Coronary artery (tissue), 2 donors: ENCODE measurements around the gene KCNJ15.

ENCODE experiments used
- DNase-seq: peaks from one replicate; pipeline ENCODE4 v3.0.0-alpha.2; 2017; ENCODE audit warnings: low spot score
- H3K27ac ChIP-seq, 2 donors: fragments of 200-600 bp; sonication (generic); one replicate each; pipeline ENCODE4 v1.5.1; 2016 to 2019
- H3K4me3 ChIP-seq: fragments of 200-600 bp; sonication (generic); 2 replicates; pipeline ENCODE4 v1.5.1; 2016; ENCODE audit warnings: mild to moderate bottlenecking, moderate library complexity
- CTCF ChIP-seq: fragments of 200-600 bp; sonication (generic); IDR thresholded peaks from one replicate; pipeline ENCODE4 v1.5.1; 2019; ENCODE audit warnings: antibody characterized with exemption

KCNJ15 gene

DNA sequence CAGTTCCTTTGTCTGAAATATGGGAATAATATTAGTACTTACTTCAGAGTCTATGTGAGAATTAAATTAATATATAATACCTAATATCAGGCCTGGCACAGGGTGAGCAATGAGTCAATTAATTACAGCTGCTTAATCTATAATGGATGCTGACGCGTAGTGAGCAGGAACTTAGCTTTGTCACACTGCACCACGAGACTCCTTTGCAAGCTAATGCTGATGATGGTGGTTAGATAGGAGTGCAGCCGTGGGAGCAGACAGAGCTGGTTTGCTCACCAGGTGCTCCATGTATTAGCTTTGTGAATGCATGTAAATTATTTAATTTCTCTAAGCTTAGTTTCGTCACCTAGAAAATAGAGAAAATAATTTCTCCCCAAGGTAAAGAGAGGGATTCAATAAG lies 35.1 kb downstream of the KCNJ15 start:
- no peak for TF ChIP-seq CTCF
- H3K4me3 ChIP-seq, result no peak overlapping the region
- no peak for DNase-seq
- H3K27ac ChIP-seq, result no peak overlapping the region

DNA sequence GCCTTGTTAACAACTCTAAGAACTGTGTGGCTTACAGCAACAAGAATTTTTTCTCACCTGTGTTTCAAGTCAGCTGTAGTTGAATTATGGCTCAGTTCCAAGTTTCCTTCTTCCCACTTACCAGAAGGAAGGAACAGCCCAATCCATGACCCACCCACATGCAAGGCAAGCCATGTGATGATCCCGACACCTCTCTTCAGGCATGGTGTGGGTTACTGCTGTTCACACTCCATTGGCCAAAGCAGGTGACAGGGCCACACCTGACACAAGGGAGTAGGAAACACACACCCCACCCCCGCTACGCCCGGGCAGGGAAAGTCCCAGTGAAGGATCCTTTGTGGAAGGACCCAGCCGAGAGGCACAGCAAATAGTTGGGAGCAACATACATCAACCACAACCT lies 36.3 kb downstream of the KCNJ15 start:
- no peak for TF ChIP-seq CTCF
- Histone ChIP-seq H3K27ac (no peak overlapping the region), H3K4me3 (no peak overlapping the region)
- DNase-seq, result no peak

DNA sequence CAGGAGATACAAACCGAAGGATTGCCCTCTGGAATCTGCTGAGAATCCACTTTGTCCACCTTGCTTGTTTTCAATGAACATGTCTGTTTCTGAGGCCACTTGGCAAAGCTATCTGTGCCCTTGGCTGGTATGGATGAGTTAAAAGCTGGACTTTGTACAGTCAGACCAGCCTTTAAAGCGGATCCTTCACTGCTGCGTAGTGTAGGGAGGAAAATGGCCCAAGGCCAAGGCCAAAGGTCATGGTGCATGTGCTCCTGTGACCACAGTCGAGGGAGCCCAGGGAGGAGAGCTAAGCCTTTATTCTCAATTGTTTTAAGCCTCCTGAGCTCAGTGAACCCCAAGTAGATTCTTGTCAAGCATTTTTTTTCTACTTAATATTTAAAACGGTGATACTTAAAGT lies 37.0 kb downstream of the KCNJ15 start:
- Histone ChIP-seq H3K27ac (no peak overlapping the region), H3K4me3 (no peak overlapping the region)
- no peak for TF ChIP-seq CTCF
- DNase-seq, result no peak

GRCh38 chr21:38294609-38295008 lies 37.8 kb downstream of the KCNJ15 start:
- TF ChIP-seq CTCF, result no peak
- Histone ChIP-seq H3K27ac (no peak overlapping the region), H3K4me3 (no peak overlapping the region)
- no peak for DNase-seq

DNA sequence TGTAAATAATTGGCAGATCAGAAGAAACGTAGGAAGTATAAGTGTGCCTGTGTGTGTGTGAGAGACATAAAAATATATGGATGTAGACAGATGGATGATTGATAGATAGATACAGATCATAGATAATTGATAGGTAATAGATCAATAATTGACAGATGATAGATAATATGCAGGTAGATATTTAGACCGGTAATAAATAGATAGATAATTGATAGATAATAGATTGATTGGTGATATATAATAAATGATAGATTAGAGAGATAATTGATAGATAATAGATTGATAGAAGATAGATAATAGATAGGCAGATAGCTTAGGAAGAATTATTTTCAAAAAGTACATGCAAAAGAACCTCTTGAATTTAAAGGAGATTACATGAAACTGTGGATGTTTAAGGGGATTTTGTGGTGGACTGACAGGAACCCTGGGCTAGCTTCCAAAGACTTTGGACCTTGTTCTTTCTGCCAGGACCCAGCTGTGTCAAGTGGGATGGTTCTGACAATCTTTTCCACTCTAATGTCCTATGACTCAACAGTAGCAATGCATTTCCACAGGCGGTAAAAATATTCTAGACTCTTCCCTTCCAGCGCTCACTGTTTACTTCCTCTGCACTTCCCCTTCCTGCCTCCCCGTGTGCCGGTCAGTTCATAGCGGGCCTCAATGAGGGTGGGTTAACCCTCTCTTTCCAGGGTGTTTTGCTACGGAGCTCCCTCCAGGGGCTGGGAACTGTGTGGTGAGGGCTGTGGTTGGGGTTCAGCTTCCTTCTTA lies 39.4 kb downstream of the KCNJ15 start:
- no peak for TF ChIP-seq CTCF

GRCh38 chr21:38297194-38297631 lies 40.4 kb downstream of the KCNJ15 start:
- peak overlapping the region in 1 of 2 donors; percentile 53 for H3K27ac ChIP-seq
- no peak for DNase-seq
- H3K4me3 ChIP-seq, result no peak overlapping the region
- no peak for TF ChIP-seq CTCF

More for the DNA sequence above, 39.4 kb downstream of the KCNJ15 start:
- Histone ChIP-seq H3K4me3 (peak overlapping the region; percentile 4), H3K27ac (peak overlapping the region in 1 of 2 donors; percentile 53)
- DNase-seq, result no peak

DNA sequence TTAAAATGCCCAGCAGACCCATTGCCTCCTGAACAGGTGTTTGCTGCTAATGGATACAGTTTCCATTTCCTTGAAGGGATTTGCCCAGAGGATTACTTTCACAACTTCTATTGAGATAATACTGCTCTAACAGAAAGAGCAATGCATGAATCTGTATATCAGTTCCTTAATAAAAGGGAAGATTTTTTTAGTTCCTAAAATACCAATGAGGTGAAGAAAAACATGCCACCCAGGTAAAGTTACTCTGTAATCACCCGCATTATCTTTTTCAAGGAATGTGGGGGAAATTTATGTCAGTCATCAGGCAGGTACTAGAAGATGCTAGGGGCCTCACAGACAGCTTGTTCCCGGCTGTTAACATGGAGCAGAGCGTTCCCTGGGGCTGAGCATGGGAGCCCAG lies 41.1 kb downstream of the KCNJ15 start:
- no peak overlapping the region for H3K27ac ChIP-seq
- no peak for TF ChIP-seq CTCF
- DNase-seq, result no peak
- no peak overlapping the region for H3K4me3 ChIP-seq
